OCI-LY1 (cell line): Measurements from ENCODE around the gene CCND2.
"Not testable (repeated sequence)": the region's sequence is repeated elsewhere in the genome, so short reads cannot be mapped to it uniquely, and the experiment has no call there.

Experiments used
- H2AFZ ChIP-seq: fragments of 200-600 bp; sonication (generic), shearing (Covaris generic); 2 replicates; pipeline ENCODE4 v1.6.0; 2014; ENCODE audit warnings: antibody characterized with exemption, mild to moderate bottlenecking, low read length
- H3F3A ChIP-seq: fragments of 200-600 bp; sonication (generic), shearing (Covaris generic); 2 replicates; pipeline ENCODE4 v1.6.0; 2014; ENCODE audit warnings: mild to moderate bottlenecking, antibody characterized with exemption, low read length, moderate library complexity; ENCODE audit not compliant: insufficient read depth
- H3K27ac ChIP-seq: fragments of 200-600 bp; sonication (generic); 2 replicates; pipeline ENCODE4 v1.5.1; 2014; ENCODE audit warnings: low read length, mixed run types, mild to moderate bottlenecking, low read depth; ENCODE audit not compliant: poor library complexity, severe bottlenecking
- H3K27me3 ChIP-seq: fragments of 200-600 bp; sonication (generic); 2 replicates; pipeline ENCODE4 v1.6.0; 2014; ENCODE audit warnings: antibody characterized with exemption, mild to moderate bottlenecking, low read length, moderate library complexity; ENCODE audit not compliant: insufficient read depth
- H3K36me3 ChIP-seq: fragments of 200-600 bp; sonication (generic); 2 replicates; pipeline ENCODE4 v1.6.1; 2014; ENCODE audit warnings: mild to moderate bottlenecking, antibody characterized with exemption, low read length, moderate library complexity, mixed read lengths; ENCODE audit not compliant: insufficient read depth
- H3K4me1 ChIP-seq: fragments of 200-600 bp; sonication (generic); 2 replicates; pipeline ENCODE4 v1.5.1; 2014; ENCODE audit warnings: mild to moderate bottlenecking, low read length, moderate library complexity; ENCODE audit not compliant: insufficient read depth, severe bottlenecking
- H3K4me2 ChIP-seq: fragments of 200-600 bp; sonication (generic), shearing (Covaris generic); 2 replicates; pipeline ENCODE4 v1.6.1; 2014; ENCODE audit warnings: low read length
- H3K4me3 ChIP-seq: fragments of 200-600 bp; sonication (generic); 2 replicates; pipeline ENCODE4 v1.5.1; 2014; ENCODE audit warnings: low read length, low read depth, mild to moderate bottlenecking, mixed read lengths; ENCODE audit not compliant: poor library complexity, severe bottlenecking
- H3K79me2 ChIP-seq: fragments of 200-600 bp; shearing (Covaris generic); 2 replicates; pipeline ENCODE4 v1.6.1; 2016; ENCODE audit warnings: mixed run types, low read length, mixed read lengths; ENCODE audit not compliant: insufficient read depth
- H3K9ac ChIP-seq: fragments of 200-600 bp; sonication (generic), shearing (Covaris generic); 2 replicates; pipeline ENCODE4 v1.6.1; 2014; ENCODE audit warnings: mild to moderate bottlenecking, low read length, mixed read lengths
- H3K9me2 ChIP-seq: fragments of 200-600 bp; sonication (generic), shearing (Covaris generic); 2 replicates; pipeline ENCODE4 v1.6.1; 2014; ENCODE audit warnings: low read depth, mild to moderate bottlenecking, low read length, mixed read lengths
- H3K9me3 ChIP-seq: fragments of 200-600 bp; shearing (Covaris generic); 2 replicates; pipeline ENCODE4 v1.6.1; 2014; ENCODE audit warnings: low read length, mixed read lengths
- H4K20me1 ChIP-seq: fragments of 200-600 bp; sonication (generic), shearing (Covaris generic); 2 replicates; pipeline ENCODE4 v1.6.0; 2016; ENCODE audit warnings: mild to moderate bottlenecking, low read length; ENCODE audit not compliant: insufficient read depth
- EZH2 ChIP-seq: fragments of 200-600 bp; sonication (generic), shearing (Covaris generic); IDR thresholded peaks from 2 replicates; pipeline ENCODE4 v1.8.0; 2017; ENCODE audit warnings: borderline replicate concordance, mixed run types, mild to moderate bottlenecking, antibody characterized with exemption, low read length, moderate library complexity, mixed read lengths
- TF ChIP-seq, protein P1 (sequence below): fragments of 200-600 bp; sonication (generic), shearing (Covaris generic); IDR thresholded peaks from 2 replicates; pipeline ENCODE4 v1.5.1; 2017; ENCODE audit warnings: mild to moderate bottlenecking, antibody characterized with exemption, low read length, moderate library complexity, mixed read lengths

CCND2 gene

DNA sequence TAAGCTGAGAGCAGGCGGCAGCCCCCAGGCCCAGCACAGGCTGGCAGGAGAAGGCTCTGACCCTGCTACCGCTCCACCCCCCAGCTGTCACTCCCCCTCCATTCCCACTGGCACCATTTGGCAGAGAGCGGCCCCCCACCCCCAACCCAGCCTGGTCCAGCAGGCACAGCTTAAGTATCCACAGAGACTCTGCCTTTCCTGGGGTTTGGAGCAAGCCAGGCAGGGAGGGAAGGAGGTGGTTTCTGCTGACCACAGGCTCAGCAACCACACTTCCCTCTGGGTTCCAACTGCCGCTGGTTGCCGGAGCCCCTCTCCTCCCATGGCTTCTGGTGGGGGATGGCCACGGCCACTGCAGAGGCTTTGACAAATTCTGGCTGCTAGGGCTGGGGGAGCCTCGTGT lies 30.5 kb upstream of the CCND2 start:
- H4K20me1 ChIP-seq, result no peaks in the 10 kb centered on the region
- no peaks in the 10 kb centered on the region for H3K4me1 ChIP-seq
- no peak for TF ChIP-seq EZH2
- TF ChIP-seq, protein P1, sequence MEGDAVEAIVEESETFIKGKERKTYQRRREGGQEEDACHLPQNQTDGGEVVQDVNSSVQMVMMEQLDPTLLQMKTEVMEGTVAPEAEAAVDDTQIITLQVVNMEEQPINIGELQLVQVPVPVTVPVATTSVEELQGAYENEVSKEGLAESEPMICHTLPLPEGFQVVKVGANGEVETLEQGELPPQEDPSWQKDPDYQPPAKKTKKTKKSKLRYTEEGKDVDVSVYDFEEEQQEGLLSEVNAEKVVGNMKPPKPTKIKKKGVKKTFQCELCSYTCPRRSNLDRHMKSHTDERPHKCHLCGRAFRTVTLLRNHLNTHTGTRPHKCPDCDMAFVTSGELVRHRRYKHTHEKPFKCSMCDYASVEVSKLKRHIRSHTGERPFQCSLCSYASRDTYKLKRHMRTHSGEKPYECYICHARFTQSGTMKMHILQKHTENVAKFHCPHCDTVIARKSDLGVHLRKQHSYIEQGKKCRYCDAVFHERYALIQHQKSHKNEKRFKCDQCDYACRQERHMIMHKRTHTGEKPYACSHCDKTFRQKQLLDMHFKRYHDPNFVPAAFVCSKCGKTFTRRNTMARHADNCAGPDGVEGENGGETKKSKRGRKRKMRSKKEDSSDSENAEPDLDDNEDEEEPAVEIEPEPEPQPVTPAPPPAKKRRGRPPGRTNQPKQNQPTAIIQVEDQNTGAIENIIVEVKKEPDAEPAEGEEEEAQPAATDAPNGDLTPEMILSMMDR, result no peak
- no peaks in the 10 kb centered on the region for H3K9me2 ChIP-seq
- no peaks in the 10 kb centered on the region for H3K36me3 ChIP-seq
- H3K4me3 ChIP-seq, result no peak overlapping the region
- H3K79me2 ChIP-seq, result no peaks in the 10 kb centered on the region
- no peak overlapping the region for H3K4me2 ChIP-seq
- H3K9ac ChIP-seq, result no peak overlapping the region
- H2AFZ ChIP-seq, result no peak overlapping the region
- no peak overlapping the region for H3K27ac ChIP-seq
- H3K9me3 ChIP-seq, result no peaks in the 10 kb centered on the region
- no peaks in the 10 kb centered on the region for H3F3A ChIP-seq
- H3K27me3 ChIP-seq, result peaks cover 3% of the 10 kb centered on the region; the same call in 1 of the 2 replicates

DNA sequence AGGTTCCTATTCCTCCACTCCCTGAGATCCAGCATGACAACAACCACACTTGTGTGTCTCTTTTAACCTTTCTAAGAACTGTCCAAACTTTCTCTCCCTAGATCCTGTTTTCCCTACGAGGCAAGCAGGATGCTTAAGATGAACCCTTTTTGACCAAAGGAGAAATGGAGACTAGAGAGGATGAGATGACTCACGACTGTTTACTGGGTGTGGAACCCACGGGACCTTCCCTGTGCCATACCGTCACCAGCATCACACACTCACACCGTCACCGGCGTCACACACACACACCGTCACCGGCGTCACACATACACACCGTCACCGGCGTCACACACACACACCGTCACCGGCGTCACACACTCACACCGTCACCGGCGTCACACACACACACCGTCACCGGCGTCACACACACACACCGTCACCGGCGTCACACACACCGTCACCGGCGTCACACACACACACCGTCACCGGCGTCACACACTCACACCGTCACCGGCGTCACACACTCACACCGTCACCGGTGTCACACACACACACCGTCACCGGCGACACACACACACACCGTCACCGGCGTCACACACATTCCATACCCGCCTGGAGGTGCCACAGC lies 30.0 kb upstream of the CCND2 start:
- not testable (repeated sequence) for H4K20me1 ChIP-seq, H3K9me3 ChIP-seq, H3F3A ChIP-seq, H3K4me1 ChIP-seq, H3K9ac ChIP-seq, H3K4me2 ChIP-seq, H3K4me3 ChIP-seq, H3K9me2 ChIP-seq, H3K27ac ChIP-seq, H3K79me2 ChIP-seq, H3K36me3 ChIP-seq, H2AFZ ChIP-seq, H3K27me3 ChIP-seq

DNA sequence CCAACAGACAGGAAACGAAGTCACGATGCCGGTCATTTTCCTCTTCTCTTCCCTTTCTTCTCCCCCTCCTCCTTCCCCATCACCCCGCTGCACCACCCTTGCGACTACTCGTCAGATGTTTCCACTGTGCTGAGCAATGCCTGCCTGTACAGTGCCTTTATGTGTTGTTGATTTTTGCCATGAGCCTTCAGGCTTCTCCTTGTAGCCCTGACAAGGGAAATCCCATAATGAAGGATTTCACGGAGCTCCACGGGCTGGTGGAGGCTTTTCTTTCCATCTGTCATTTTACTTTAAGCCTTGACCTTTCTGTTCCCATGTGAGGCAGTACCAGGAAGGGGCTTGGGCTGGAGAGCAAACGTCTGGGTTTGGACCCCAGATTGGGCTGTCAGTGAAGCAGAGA lies 28.7 kb upstream of the CCND2 start:
- Histone ChIP-seq H3K36me3 (no peaks in the 10 kb centered on the region), H3K9ac (no peak overlapping the region), H3K27me3 (no peaks in the 10 kb centered on the region; the same call in 1 of the 2 replicates), H3K4me1 (no peaks in the 10 kb centered on the region), H3K4me3 (no peak overlapping the region), H3F3A (no peaks in the 10 kb centered on the region), H3K9me3 (no peaks in the 10 kb centered on the region), H4K20me1 (no peaks in the 10 kb centered on the region), H2AFZ (no peak overlapping the region), H3K27ac (no peak overlapping the region), H3K9me2 (no peaks in the 10 kb centered on the region), H3K79me2 (no peaks in the 10 kb centered on the region), H3K4me2 (no peak overlapping the region)
- no peak for TF ChIP-seq EZH2
- TF ChIP-seq, protein P1, result no peak

DNA sequence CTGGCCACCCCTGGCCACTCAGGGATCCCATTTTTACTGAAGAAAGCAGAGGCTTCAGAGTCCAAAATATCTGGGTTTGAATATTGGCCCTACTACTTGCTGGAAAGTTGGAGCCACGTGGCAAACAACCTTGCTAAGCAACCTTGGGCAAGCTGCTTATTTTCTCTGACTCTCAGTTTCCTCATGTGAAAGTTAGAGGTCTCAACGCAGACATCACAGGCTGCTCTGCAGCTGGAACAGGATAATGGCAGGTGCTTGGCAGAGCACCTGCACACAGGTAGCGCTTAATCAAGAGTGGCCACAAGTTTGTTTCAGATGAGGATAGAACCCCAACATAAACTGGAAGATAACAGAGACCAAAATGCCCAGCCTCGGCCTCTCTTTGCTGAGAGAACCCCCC lies 28.1 kb upstream of the CCND2 start:
- TF ChIP-seq, protein P1, result no peak
- no peak for TF ChIP-seq EZH2
- H3K27me3 ChIP-seq, result no peaks in the 10 kb centered on the region
- H3K36me3 ChIP-seq, result no peaks in the 10 kb centered on the region
- H3K79me2 ChIP-seq, result no peaks in the 10 kb centered on the region
- H3K4me3 ChIP-seq, result no peak overlapping the region
- H3K9ac ChIP-seq, result no peak overlapping the region
- H3F3A ChIP-seq, result no peaks in the 10 kb centered on the region
- H4K20me1 ChIP-seq, result no peaks in the 10 kb centered on the region
- H3K9me3 ChIP-seq, result no peaks in the 10 kb centered on the region
- H3K9me2 ChIP-seq, result no peaks in the 10 kb centered on the region
- H3K4me2 ChIP-seq, result no peak overlapping the region
- H2AFZ ChIP-seq, result no peak overlapping the region
- H3K4me1 ChIP-seq, result no peaks in the 10 kb centered on the region
- no peak overlapping the region for H3K27ac ChIP-seq
